HG02884 (cell line): ENCODE measurements around the gene PCDHGB4.
"Not testable (repeated sequence)": the region's sequence is repeated elsewhere in the genome, so short reads cannot be mapped to it uniquely, and the experiment has no call there.

Experiments used
- ATAC-seq: cut with Tn5 transposase; IDR thresholded peaks from one replicate; pipeline ENCODE4 v1.9.1; 2021; ENCODE audit warnings: mild to moderate bottlenecking, moderate library complexity; ENCODE audit not compliant: unreplicated experiment

Gene PCDHGB4

GRCh38 chr5:141366016-141366896 is 21.2 kb upstream of the PCDHGB4 start:
- ATAC-seq, result no peak

- peak; percentile 98 for ATAC-seq
Measured at GRCh38 chr5:141369994-141370848, 17.3 kb upstream of the PCDHGB4 start, which contains the start of gene PCDHGB3. PCDHGB3 (plus strand) TSS chr5:141370242; CDS start chr5:141370395, 153 bp downstream.

GRCh38 chr5:141371572-141372475 is 15.7 kb upstream of the PCDHGB4 start:
- ATAC-seq, result no peak

- no peak for ATAC-seq
Measured at GRCh38 chr5:141373673-141374317, 13.7 kb upstream of the PCDHGB4 start, which contains the start of gene PCDHGA6. PCDHGA6 (plus strand) TSS chr5:141373891; CDS start chr5:141374084, 193 bp downstream.

GRCh38 chr5:141374627-141375026 is 12.9 kb upstream of the PCDHGB4 start:
- ATAC-seq, result no peak

GRCh38 chr5:141375444-141376155 is 11.9 kb upstream of the PCDHGB4 start:
- not testable (repeated sequence) for ATAC-seq

GRCh38 chr5:141382469-141383294 is 4.8 kb upstream of the PCDHGB4 start, which contains the start of gene PCDHGA7:
PCDHGA7 (plus strand) TSS chr5:141382742; CDS start chr5:141382900, 158 bp downstream.
- ATAC-seq, result no peak

GRCh38 chr5:141383345-141383744 is 4.2 kb upstream of the PCDHGB4 start:
- ATAC-seq, result no peak

GRCh38 chr5:141384471-141385267 is 2.8 kb upstream of the PCDHGB4 start:
- no peak for ATAC-seq

GRCh38 chr5:141388661-141389060 is 1.2 kb downstream of the PCDHGB4 start:
- ATAC-seq, result no peak

GRCh38 chr5:141389153-141390042 is 1.9 kb downstream of the PCDHGB4 start:
- no peak for ATAC-seq

GRCh38 chr5:141392429-141393198 is 5.1 kb downstream of the PCDHGB4 start, which contains the start of gene PCDHGA8:
PCDHGA8 (plus strand) TSS chr5:141392633; CDS start chr5:141392814, 181 bp downstream.
- ATAC-seq, result no peak

- no peak for ATAC-seq
Measured at GRCh38 chr5:141393267-141393666, 5.8 kb downstream of the PCDHGB4 start.

GRCh38 chr5:141394401-141395187 is 7.1 kb downstream of the PCDHGB4 start:
- ATAC-seq, result not testable (repeated sequence)
